GM23338 (cell line): ENCODE results near the gene NME3. TPM values are rescaled to one million over a fixed set of nuclear protein-coding genes. Genes with fewer than 3 reads are reported as not detected.

Experiments
- ATAC-seq: fragments of 200-7000 bp; cut with Tn5 transposase; 3 replicates; pipeline ENCODE4 v1.9.1; 2020
- DNase-seq: peaks from one replicate; pipeline ENCODE4 v3.0.0-alpha.2; 2015; ENCODE audit warnings: low spot score
- H2AFZ ChIP-seq: fragments of 200-600 bp; sonication (generic); 2 replicates; pipeline ENCODE4 v1.8.0; 2016; ENCODE audit warnings: antibody characterized with exemption, mild to moderate bottlenecking, moderate library complexity
- H3F3A ChIP-seq: fragments of 200-600 bp; sonication (generic); replicated peaks from 2 replicates; pipeline ENCODE4 v1.8.0; 2017; ENCODE audit warnings: antibody characterized with exemption, mixed run types, low read depth
- H3K27ac ChIP-seq: fragments of 200-600 bp; sonication (generic); 2 replicates; pipeline ENCODE4 v1.6.1; 2016; ENCODE audit warnings: low read depth
- H3K27me3 ChIP-seq: fragments of 200-600 bp; sonication (generic); 2 replicates; pipeline ENCODE4 v1.8.0; 2016; ENCODE audit warnings: mild to moderate bottlenecking, mixed run types, moderate library complexity; ENCODE audit not compliant: insufficient read depth
- H3K36me3 ChIP-seq: fragments of 200-600 bp; sonication (generic); 2 replicates; pipeline ENCODE4 v1.8.0; 2016; ENCODE audit warnings: mild to moderate bottlenecking; ENCODE audit not compliant: insufficient read depth
- H3K4me1 ChIP-seq: fragments of 200-600 bp; sonication (generic); 2 replicates; pipeline ENCODE4 v1.8.0; 2016; ENCODE audit warnings: mild to moderate bottlenecking, moderate library complexity; ENCODE audit not compliant: insufficient read depth
- H3K4me2 ChIP-seq: fragments of 200-600 bp; sonication (generic); 2 replicates; pipeline ENCODE4 v1.7.1; 2017; ENCODE audit warnings: mixed run types
- H3K4me3 ChIP-seq: fragments of 200-600 bp; sonication (generic); 2 replicates; pipeline ENCODE4 v1.6.1; 2016; ENCODE audit warnings: mixed run types
- H3K79me2 ChIP-seq: fragments of 200-600 bp; sonication (generic); replicated peaks from 2 replicates; pipeline ENCODE4 v1.8.0; 2017; ENCODE audit warnings: mild to moderate bottlenecking; ENCODE audit not compliant: insufficient read depth
- H3K9me2 ChIP-seq: fragments of 200-600 bp; sonication (generic); 2 replicates; pipeline ENCODE4 v1.8.0; 2017; ENCODE audit not compliant: insufficient read depth
- H4K20me1 ChIP-seq: fragments of 200-600 bp; sonication (generic); replicated peaks from 2 replicates; pipeline ENCODE4 v1.8.0; 2017; ENCODE audit warnings: mild to moderate bottlenecking; ENCODE audit not compliant: insufficient read depth
- H3K27ac Mint-ChIP-seq: 2 replicates; pipeline ENCODE4 v1.8.0; 2020; ENCODE audit warnings: inconsistent platforms, mild to moderate bottlenecking, moderate library complexity, mixed read lengths
- H3K27me3 Mint-ChIP-seq: 3 replicates; pipeline ENCODE4 v1.8.0; 2022; ENCODE audit warnings: low read depth, mild to moderate bottlenecking, moderate library complexity, mixed read lengths, inconsistent platforms; ENCODE audit not compliant: insufficient read depth, poor library complexity
- H3K36me3 Mint-ChIP-seq: 3 replicates; pipeline ENCODE4 v1.8.0; 2021; ENCODE audit warnings: low read depth, mild to moderate bottlenecking, inconsistent platforms, moderate library complexity, mixed read lengths
- H3K4me1 Mint-ChIP-seq: 3 replicates; pipeline ENCODE4 v1.8.0; 2020; ENCODE audit warnings: mild to moderate bottlenecking, inconsistent platforms, mixed read lengths
- H3K4me3 Mint-ChIP-seq: 3 replicates; pipeline ENCODE4 v1.8.0; 2021; ENCODE audit warnings: moderate library complexity, mild to moderate bottlenecking, inconsistent platforms, mixed read lengths
- H3K9me3 Mint-ChIP-seq: 3 replicates; pipeline ENCODE4 v1.8.0; 2020; ENCODE audit warnings: moderate library complexity, mild to moderate bottlenecking, inconsistent platforms, mixed read lengths
- CREB1 ChIP-seq: fragments of 250-450 bp; sonication (Bioruptor Pico); IDR thresholded peaks from 2 replicates; pipeline ENCODE4 v1.5.0; 2020; ENCODE audit warnings: low read depth, mild to moderate bottlenecking, moderate library complexity
- JUNB ChIP-seq: IDR thresholded peaks from one replicate; pipeline ENCODE4 v1.6.1; 2016; ENCODE audit warnings: antibody characterized with exemption; ENCODE audit not compliant: unreplicated experiment
- POLR2AphosphoS5 ChIP-seq: IDR thresholded peaks from 2 replicates; pipeline ENCODE4 v1.6.1; 2016; ENCODE audit warnings: antibody characterized with exemption, low read depth
- STAT1 ChIP-seq: IDR thresholded peaks from one replicate; pipeline ENCODE4 v1.6.1; 2016; ENCODE audit warnings: antibody characterized with exemption; ENCODE audit not compliant: unreplicated experiment
- ZNF114 ChIP-seq: fragments of 250-450 bp; sonication (Bioruptor Pico); IDR thresholded peaks from 2 replicates; pipeline ENCODE4 v1.5.0; 2020; ENCODE audit warnings: mild to moderate bottlenecking, moderate library complexity
- ZNF331 ChIP-seq: fragments of 250-450 bp; sonication (Bioruptor Pico); IDR thresholded peaks from 2 replicates; pipeline ENCODE4 v1.5.0; 2020; ENCODE audit warnings: low read depth, mild to moderate bottlenecking, moderate library complexity
- polyA plus RNA-seq: library from polyadenylated mRNA; unstranded; fragments of >200 nt; fragmentation: Nextera tagmentation; extraction: Ambion mirVana; gene quantifications from 2 replicates; pipeline ENCODE4 v1.2.1, GENCODE V29; 2016
- total RNA-seq: library from RNA; depleted of rRNA; stranded (reverse); fragments of >200 nt; shearing (Covaris generic); gene quantifications from 2 replicates; pipeline ENCODE4 v1.2.3, GENCODE V29; 2014
- TF ChIP-seq, protein P1 (sequence below), 2 experiments: fragments of 200-600 bp in 1 of 2; sonication (generic) in 1 of 2; conservative IDR thresholded peaks; 2 replicates each; pipeline versions ENCODE4 v1.5.1 to v1.6.1; 2016 to 2017; ENCODE audit warnings: antibody characterized with exemption in 2 of 2, low read depth in 2 of 2, mild to moderate bottlenecking in 2 of 2, moderate library complexity in 1 of 2
- TF ChIP-seq, protein P2 (sequence below): IDR thresholded peaks from 2 replicates; pipeline ENCODE4 v1.6.1; 2016; ENCODE audit warnings: antibody characterized with exemption
- TF ChIP-seq, protein P3 (sequence below): fragments of 250-450 bp; sonication (Bioruptor Pico); IDR thresholded peaks from 2 replicates; pipeline ENCODE4 v1.5.0; 2020; ENCODE audit warnings: mild to moderate bottlenecking, moderate library complexity

Gene NME3
- total and polyA plus RNA-seq, 2 experiments from 2014 or later, result 95.3 to 130 TPM

DNA sequence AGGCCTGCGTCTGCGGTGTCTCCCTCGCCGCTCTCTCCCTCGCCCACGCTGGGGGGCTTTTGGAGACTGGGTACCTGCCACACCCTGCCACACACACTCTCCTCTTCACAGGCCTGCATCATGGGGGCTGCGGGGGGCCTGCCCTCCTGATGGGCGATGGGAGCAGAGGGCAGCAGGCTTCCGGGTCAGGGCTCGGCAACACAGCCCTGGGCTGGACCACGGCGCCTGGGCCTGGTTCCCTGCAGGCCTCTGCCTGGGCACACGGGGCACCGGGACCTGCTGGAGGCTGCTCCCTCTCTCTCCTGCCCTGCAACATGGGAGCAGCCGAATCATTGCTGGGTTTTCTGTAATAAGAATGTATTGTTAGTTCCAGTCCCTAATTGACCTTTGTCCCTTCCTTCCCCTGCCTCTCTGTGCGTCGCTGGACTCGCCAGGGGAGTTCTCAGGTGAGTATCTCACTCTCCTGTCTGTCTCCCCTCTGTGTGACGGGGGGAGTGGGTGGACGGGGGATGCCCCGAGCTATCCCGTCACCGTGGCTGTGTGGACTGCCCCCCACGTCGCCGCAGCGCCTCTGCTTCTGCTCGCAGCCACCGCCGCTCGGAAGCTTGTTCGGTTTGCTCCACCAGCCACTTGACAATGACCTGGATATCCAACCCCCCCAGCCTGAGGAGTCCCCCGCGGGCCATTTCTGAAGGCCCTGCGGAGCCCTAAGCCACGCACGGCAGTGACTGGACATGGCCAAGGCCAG lies 13.5 kb downstream of the NME3 start (continued):
- TF ChIP-seq, protein P1, sequence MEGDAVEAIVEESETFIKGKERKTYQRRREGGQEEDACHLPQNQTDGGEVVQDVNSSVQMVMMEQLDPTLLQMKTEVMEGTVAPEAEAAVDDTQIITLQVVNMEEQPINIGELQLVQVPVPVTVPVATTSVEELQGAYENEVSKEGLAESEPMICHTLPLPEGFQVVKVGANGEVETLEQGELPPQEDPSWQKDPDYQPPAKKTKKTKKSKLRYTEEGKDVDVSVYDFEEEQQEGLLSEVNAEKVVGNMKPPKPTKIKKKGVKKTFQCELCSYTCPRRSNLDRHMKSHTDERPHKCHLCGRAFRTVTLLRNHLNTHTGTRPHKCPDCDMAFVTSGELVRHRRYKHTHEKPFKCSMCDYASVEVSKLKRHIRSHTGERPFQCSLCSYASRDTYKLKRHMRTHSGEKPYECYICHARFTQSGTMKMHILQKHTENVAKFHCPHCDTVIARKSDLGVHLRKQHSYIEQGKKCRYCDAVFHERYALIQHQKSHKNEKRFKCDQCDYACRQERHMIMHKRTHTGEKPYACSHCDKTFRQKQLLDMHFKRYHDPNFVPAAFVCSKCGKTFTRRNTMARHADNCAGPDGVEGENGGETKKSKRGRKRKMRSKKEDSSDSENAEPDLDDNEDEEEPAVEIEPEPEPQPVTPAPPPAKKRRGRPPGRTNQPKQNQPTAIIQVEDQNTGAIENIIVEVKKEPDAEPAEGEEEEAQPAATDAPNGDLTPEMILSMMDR (conservative IDR thresholded peaks at IDR 0.05; ENCODE audit: low read depth in 2 of 2), result no peak
- no peak for TF ChIP-seq JUNB
- no peak for TF ChIP-seq POLR2AphosphoS5

DNA sequence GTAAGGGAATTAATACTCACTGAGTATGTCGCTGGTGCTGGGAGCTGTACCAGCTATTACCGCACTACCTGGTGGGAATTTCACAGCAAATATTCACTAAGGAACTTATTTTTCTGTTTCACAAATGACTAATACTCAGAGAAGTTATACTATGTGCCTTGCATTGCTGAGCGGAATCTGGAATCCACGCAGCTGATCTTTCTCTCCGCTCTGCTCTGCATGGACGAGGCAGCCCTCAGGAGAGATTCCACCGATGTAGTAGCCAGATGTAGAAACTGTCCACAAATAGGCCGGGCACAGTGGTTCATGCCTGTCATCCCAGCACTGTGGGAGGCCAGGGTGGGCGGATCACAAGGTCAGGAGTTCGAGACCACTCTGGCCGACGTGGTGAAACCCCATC lies 17.1 kb downstream of the NME3 start:
- no peaks in the 10 kb centered on the region for H3K4me1 Mint-ChIP-seq
- no peak overlapping the region for H3K27ac Mint-ChIP-seq
- no peak overlapping the region for H3K4me3 ChIP-seq
- no peaks in the 10 kb centered on the region for H3K4me1 ChIP-seq
- no peaks in the 10 kb centered on the region for H4K20me1 ChIP-seq
- no peaks in the 10 kb centered on the region for H3K27me3 ChIP-seq
- peaks cover 12% of the 10 kb centered on the region for H3K27me3 Mint-ChIP-seq
- no peaks in the 10 kb centered on the region; the same call in 1 of the 2 replicates for H3K36me3 ChIP-seq
- no peak overlapping the region for H3K27ac ChIP-seq
- H3K4me3 Mint-ChIP-seq, result no peak overlapping the region
- no peak overlapping the region for H2AFZ ChIP-seq
- DNase-seq, result no peak
- no peak for ATAC-seq
- H3K9me3 Mint-ChIP-seq, result no peaks in the 10 kb centered on the region; the same call in 2 of the 3 replicates
- TF ChIP-seq, protein P2, sequence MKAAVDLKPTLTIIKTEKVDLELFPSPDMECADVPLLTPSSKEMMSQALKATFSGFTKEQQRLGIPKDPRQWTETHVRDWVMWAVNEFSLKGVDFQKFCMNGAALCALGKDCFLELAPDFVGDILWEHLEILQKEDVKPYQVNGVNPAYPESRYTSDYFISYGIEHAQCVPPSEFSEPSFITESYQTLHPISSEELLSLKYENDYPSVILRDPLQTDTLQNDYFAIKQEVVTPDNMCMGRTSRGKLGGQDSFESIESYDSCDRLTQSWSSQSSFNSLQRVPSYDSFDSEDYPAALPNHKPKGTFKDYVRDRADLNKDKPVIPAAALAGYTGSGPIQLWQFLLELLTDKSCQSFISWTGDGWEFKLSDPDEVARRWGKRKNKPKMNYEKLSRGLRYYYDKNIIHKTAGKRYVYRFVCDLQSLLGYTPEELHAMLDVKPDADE, result no peak
- TF ChIP-seq ZNF331 (CRISPR knock-in tag) (no peak), ZNF114 (CRISPR knock-in tag) (no peak), STAT1 (no peak), CREB1 (CRISPR knock-in tag) (no peak)
- TF ChIP-seq, protein P3, sequence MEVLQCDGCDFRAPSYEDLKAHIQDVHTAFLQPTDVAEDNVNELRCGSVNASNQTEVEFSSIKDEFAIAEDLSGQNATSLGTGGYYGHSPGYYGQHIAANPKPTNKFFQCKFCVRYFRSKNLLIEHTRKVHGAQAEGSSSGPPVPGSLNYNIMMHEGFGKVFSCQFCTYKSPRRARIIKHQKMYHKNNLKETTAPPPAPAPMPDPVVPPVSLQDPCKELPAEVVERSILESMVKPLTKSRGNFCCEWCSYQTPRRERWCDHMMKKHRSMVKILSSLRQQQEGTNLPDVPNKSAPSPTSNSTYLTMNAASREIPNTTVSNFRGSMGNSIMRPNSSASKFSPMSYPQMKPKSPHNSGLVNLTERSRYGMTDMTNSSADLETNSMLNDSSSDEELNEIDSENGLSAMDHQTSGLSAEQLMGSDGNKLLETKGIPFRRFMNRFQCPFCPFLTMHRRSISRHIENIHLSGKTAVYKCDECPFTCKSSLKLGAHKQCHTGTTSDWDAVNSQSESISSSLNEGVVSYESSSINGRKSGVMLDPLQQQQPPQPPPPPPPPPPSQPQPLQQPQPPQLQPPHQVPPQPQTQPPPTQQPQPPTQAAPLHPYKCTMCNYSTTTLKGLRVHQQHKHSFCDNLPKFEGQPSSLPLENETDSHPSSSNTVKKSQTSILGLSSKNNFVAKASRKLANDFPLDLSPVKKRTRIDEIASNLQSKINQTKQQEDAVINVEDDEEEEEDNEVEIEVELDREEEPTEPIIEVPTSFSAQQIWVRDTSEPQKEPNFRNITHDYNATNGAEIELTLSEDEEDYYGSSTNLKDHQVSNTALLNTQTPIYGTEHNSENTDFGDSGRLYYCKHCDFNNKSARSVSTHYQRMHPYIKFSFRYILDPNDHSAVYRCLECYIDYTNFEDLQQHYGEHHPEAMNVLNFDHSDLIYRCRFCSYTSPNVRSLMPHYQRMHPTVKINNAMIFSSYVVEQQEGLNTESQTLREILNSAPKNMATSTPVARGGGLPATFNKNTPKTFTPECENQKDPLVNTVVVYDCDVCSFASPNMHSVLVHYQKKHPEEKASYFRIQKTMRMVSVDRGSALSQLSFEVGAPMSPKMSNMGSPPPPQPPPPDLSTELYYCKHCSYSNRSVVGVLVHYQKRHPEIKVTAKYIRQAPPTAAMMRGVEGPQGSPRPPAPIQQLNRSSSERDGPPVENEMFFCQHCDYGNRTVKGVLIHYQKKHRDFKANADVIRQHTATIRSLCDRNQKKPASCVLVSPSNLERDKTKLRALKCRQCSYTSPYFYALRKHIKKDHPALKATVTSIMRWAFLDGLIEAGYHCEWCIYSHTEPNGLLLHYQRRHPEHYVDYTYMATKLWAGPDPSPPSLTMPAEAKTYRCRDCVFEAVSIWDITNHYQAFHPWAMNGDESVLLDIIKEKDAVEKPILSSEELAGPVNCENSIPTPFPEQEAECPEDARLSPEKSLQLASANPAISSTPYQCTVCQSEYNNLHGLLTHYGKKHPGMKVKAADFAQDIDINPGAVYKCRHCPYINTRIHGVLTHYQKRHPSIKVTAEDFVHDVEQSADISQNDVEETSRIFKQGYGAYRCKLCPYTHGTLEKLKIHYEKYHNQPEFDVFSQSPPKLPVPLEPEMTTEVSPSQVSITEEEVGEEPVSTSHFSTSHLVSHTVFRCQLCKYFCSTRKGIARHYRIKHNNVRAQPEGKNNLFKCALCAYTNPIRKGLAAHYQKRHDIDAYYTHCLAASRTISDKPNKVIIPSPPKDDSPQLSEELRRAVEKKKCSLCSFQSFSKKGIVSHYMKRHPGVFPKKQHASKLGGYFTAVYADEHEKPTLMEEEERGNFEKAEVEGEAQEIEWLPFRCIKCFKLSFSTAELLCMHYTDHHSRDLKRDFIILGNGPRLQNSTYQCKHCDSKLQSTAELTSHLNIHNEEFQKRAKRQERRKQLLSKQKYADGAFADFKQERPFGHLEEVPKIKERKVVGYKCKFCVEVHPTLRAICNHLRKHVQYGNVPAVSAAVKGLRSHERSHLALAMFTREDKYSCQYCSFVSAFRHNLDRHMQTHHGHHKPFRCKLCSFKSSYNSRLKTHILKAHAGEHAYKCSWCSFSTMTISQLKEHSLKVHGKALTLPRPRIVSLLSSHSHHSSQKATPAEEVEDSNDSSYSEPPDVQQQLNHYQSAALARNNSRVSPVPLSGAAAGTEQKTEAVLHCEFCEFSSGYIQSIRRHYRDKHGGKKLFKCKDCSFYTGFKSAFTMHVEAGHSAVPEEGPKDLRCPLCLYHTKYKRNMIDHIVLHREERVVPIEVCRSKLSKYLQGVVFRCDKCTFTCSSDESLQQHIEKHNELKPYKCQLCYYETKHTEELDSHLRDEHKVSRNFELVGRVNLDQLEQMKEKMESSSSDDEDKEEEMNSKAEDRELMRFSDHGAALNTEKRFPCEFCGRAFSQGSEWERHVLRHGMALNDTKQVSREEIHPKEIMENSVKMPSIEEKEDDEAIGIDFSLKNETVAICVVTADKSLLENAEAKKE (CRISPR knock-in tag), result no peak
- H3K36me3 Mint-ChIP-seq, result peaks cover 11% of the 10 kb centered on the region
- H3F3A ChIP-seq, result no peaks in the 10 kb centered on the region
- H3K9me2 ChIP-seq, result no peaks in the 10 kb centered on the region
- H3K79me2 ChIP-seq, result no peaks in the 10 kb centered on the region
- no peak overlapping the region for H3K4me2 ChIP-seq
